ENCODE results near the gene TMEM101.

TMEM101 gene

DNA sequence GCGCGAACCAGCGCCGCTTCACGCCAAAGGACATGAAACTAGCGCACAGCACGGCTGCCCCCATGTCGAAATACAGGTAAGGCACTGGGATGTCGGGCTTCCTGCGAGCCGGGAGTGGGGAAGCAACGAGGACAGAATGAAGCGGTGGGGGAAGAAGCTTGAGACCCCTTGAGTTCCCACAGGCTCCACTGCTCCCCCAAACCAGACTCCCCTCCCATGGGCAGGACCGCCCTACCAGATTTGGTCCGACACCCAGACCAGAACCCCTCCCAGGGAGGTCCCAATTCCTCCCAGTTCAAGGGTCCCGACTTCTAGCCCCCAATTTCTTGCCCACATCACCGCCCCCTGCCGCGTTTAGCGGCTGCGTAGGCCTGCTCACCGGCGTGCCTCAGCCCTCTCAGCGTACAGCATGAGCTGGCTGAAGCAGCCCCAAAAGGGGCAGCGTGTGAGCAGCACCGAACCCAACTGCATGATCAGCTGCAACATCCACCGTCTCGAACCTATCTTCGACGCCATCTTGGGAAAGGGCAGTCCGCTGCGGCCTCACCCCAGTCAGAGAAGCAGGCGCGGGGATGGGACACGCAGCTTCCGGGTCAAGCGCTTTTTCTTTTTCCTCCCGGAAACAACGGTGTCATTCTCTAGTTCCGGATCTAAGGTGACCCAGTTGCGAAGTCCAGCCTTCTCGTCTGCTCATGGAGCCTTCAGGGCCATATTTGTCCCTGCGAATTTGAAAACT, at the start of gene TMEM101:
Gene TMEM101 (minus strand): TSS at position 527 of the 736 bp plus-strand sequence. CDS start 11 bp downstream, at position 516.
- no peak for TF ChIP-seq CTCF (conservative IDR thresholded peaks at IDR 0.05; ENCODE audit: low read length)
- TF ChIP-seq EZH2phosphoT487 (IDR thresholded peaks at IDR 0.05; ENCODE audit: borderline replicate concordance) = no peak

DNA sequence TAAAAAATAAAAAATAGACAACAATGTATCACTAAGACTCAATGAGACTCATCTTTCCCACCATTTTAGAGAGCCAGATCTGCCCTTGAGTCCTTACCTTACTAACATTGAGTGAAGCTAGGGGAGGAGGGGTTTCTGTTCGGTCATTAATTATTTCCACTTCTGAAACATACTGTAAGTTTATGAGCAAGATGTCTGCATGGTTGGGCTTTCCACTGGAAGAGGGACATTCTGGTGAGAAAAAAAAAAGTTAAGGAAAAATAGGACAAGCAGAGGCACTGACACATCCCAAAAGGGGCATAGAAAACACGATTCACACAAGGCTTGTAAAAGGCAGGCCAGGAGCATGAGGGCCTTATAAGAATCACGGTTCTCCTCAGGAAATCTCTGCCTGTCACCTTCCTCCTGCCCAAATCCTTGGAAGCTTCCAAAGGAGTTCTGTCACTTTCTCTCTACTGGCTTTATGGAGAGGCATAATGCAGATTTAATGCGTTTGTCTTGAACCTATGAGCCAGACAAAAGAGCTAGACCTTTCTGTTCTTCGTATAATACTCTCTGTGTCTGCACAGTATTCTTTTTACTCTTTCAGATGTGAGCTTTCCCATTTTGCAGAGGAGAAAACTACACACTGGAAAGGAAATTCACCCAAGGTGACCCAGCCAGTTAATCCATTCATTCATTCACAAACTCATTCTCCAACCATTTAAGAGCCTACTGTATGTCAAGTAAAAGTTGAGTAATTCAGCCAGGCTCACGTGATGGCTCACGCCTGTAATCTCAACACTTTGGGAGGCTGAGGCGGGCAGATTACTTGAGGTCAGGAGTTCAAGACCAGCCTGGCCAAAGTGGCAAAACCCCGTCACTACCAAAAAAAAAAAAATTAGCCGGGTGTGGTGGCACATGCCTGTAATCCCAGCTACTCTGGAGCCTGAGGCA, 49.2 kb upstream of the TMEM101 start:
- Histone ChIP-seq H3K9me3 (ENCODE audit: insufficient read depth, low read depth, low read length) (no peaks in the 10 kb centered on the region), H2AFZ (ENCODE audit: low read length) (no peak overlapping the region), H3K79me2 (ENCODE audit: insufficient read depth, low read length) (peaks cover 84% of the 10 kb centered on the region), H3K4me3 (ENCODE audit: low read length, poor library complexity, severe bottlenecking) (peak overlapping the region; percentile 80), H3K4me2 (ENCODE audit: low read depth, low read length, poor library complexity, severe bottlenecking) (peak overlapping the region; percentile 81), H3K27me3 (ENCODE audit: insufficient read depth, low read length, poor library complexity, severe bottlenecking) (no peaks in the 10 kb centered on the region), H3K36me3 (ENCODE audit: insufficient read depth, low read length) (peaks cover 34% of the 10 kb centered on the region; the same call in 1 of the 2 replicates), H3F3A (ENCODE audit: low read depth) (no peaks in the 10 kb centered on the region), H3K9ac (ENCODE audit: low read depth, low read length, poor library complexity, severe bottlenecking) (peak overlapping the region; percentile 31), H4K20me1 (ENCODE audit: insufficient read depth, low read length, poor library complexity, severe bottlenecking) (peaks cover 56% of the 10 kb centered on the region), H3K9me2 (replicated peaks; ENCODE audit: low read depth, low read length) (no peaks in the 10 kb centered on the region), H3K4me1 (ENCODE audit: insufficient read depth, low read length, poor library complexity, severe bottlenecking) (peaks cover 32% of the 10 kb centered on the region)
- TF ChIP-seq CTCF (conservative IDR thresholded peaks at IDR 0.05; ENCODE audit: low read length) = no peak
- TF ChIP-seq EZH2phosphoT487 (IDR thresholded peaks at IDR 0.05; ENCODE audit: borderline replicate concordance) = no peak

More for the DNA sequence above, at the start of gene TMEM101:
- H4K20me1 ChIP-seq (ENCODE audit: insufficient read depth, low read length, poor library complexity, severe bottlenecking) = no peaks in the 10 kb centered on the region
- H3K4me3 ChIP-seq (ENCODE audit: low read length, poor library complexity, severe bottlenecking) = peak within 1 kb of the TSS; percentile 97
- no peaks in the 10 kb centered on the region for H3K27me3 ChIP-seq (ENCODE audit: insufficient read depth, low read length, poor library complexity, severe bottlenecking)
- H2AFZ ChIP-seq (ENCODE audit: low read length) = peak within 1 kb of the TSS; percentile 99
- H3K4me1 ChIP-seq (ENCODE audit: insufficient read depth, low read length, poor library complexity, severe bottlenecking) = peaks cover 9% of the 10 kb centered on the region
- no peaks in the 10 kb centered on the region for H3K9me2 ChIP-seq (replicated peaks; ENCODE audit: low read depth, low read length)
- H3K36me3 ChIP-seq (ENCODE audit: insufficient read depth, low read length) = no peaks in the 10 kb centered on the region
- peak within 1 kb of the TSS; percentile 91 for H3K9ac ChIP-seq (ENCODE audit: low read depth, low read length, poor library complexity, severe bottlenecking)
- no peaks in the 10 kb centered on the region for H3F3A ChIP-seq (ENCODE audit: low read depth)
- peak within 1 kb of the TSS; percentile 89 for H3K4me2 ChIP-seq (ENCODE audit: low read depth, low read length, poor library complexity, severe bottlenecking)
- H3K79me2 ChIP-seq (ENCODE audit: insufficient read depth, low read length) = peaks cover 11% of the 10 kb centered on the region; the same call in 1 of the 2 replicates
- H3K9me3 ChIP-seq (ENCODE audit: insufficient read depth, low read depth, low read length) = no peaks in the 10 kb centered on the region

GRCh38 chr17:44062871-44063270, 48.1 kb upstream of the TMEM101 start:
- H4K20me1 ChIP-seq (ENCODE audit: insufficient read depth, low read length, poor library complexity, severe bottlenecking) = peaks cover 60% of the 10 kb centered on the region
- H3K36me3 ChIP-seq (ENCODE audit: insufficient read depth, low read length) = peaks cover 39% of the 10 kb centered on the region; the same call in 1 of the 2 replicates
- H3K9ac ChIP-seq (ENCODE audit: low read depth, low read length, poor library complexity, severe bottlenecking) = peak overlapping the region; percentile 31

More at GRCh38 chr17:44062871-44063270, 48.1 kb upstream of the TMEM101 start:
- TF ChIP-seq CTCF (conservative IDR thresholded peaks at IDR 0.05; ENCODE audit: low read length) (no peak), EZH2phosphoT487 (IDR thresholded peaks at IDR 0.05; ENCODE audit: borderline replicate concordance) (no peak)
- H3K4me3 ChIP-seq (ENCODE audit: low read length, poor library complexity, severe bottlenecking) = peak overlapping the region; percentile 80
- H3K79me2 ChIP-seq (ENCODE audit: insufficient read depth, low read length) = peaks cover 93% of the 10 kb centered on the region
- H3K4me2 ChIP-seq (ENCODE audit: low read depth, low read length, poor library complexity, severe bottlenecking) = peak overlapping the region; percentile 81
- H2AFZ ChIP-seq (ENCODE audit: low read length) = no peak overlapping the region
- no peaks in the 10 kb centered on the region for H3K9me2 ChIP-seq (replicated peaks; ENCODE audit: low read depth, low read length)
- no peaks in the 10 kb centered on the region for H3F3A ChIP-seq (ENCODE audit: low read depth)
- H3K9me3 ChIP-seq (ENCODE audit: insufficient read depth, low read depth, low read length) = no peaks in the 10 kb centered on the region
- H3K4me1 ChIP-seq (ENCODE audit: insufficient read depth, low read length, poor library complexity, severe bottlenecking) = peaks cover 32% of the 10 kb centered on the region
- no peaks in the 10 kb centered on the region for H3K27me3 ChIP-seq (ENCODE audit: insufficient read depth, low read length, poor library complexity, severe bottlenecking)
